GM12878 (cell line): ENCODE results near the gene ZNF827. TPM values are rescaled to one million over a fixed set of nuclear protein-coding genes. Genes with fewer than 3 reads are reported as not detected.

Experiments
- MYB ChIP-seq: fragments of 150-350 bp; IDR thresholded peaks from 2 replicates; pipeline ENCODE4 v1.6.1; 2014; ENCODE audit warnings: mild to moderate bottlenecking, low read depth, low read length, borderline replicate concordance
- NFIC ChIP-seq: IDR thresholded peaks from 2 replicates; pipeline ENCODE4 v1.6.1; 2012; ENCODE audit warnings: low read depth, mild to moderate bottlenecking, inconsistent platforms, low read length, moderate library complexity
- NFYA ChIP-seq: IDR thresholded peaks from 2 replicates; pipeline ENCODE4 v1.6.1; 2011; ENCODE audit warnings: low read depth, mild to moderate bottlenecking, low read length, improper control_type of control experiment, borderline replicate concordance
- NFYB ChIP-seq: IDR thresholded peaks from 2 replicates; pipeline ENCODE4 v1.6.1; 2011; ENCODE audit warnings: low read depth, mild to moderate bottlenecking, low read length, improper control_type of control experiment, moderate library complexity; ENCODE audit not compliant: insufficient read depth
- POLR2A ChIP-seq: IDR thresholded peaks from 2 replicates; pipeline ENCODE4 v1.6.1; 2011; ENCODE audit warnings: low read depth, mild to moderate bottlenecking, low read length
- SMAD5 ChIP-seq: IDR thresholded peaks from 2 replicates; pipeline ENCODE4 v1.6.1; 2016; ENCODE audit warnings: antibody characterized with exemption, low read depth
- TARDBP ChIP-seq: IDR thresholded peaks from 2 replicates; pipeline ENCODE4 v1.6.1; 2016; ENCODE audit warnings: borderline replicate concordance
- polyA plus RNA-seq, 11 experiments: library from polyadenylated mRNA; depleted of rRNA in 4 of 11; unstranded in 6 of 11; stranded (reverse) in 5 of 11; fragments of >200 nt; fragmentation: Nextera tagmentation in 4 of 11; fragmentation: Illumina TruSeq in 1 of 11; extraction: Ambion mirVana in 4 of 11; extraction: Trizol in 1 of 11; gene quantifications; 1 replicate in 1 of 11; 2 replicates in 10 of 11; pipeline versions ENCODE4 v1.2.1 to v1.2.3, GENCODE V29; 2011 to 2016; ENCODE audit warnings: inconsistent platforms in 2 of 11, missing spikeins in 2 of 11, low read depth in 1 of 11
- total RNA-seq, 4 experiments: library from RNA; depleted of rRNA in 3 of 4; stranded (reverse); fragments of >200 nt in 3 of 4; fragmentation: Illumina TruSeq in 1 of 4; extraction: Trizol in 1 of 4; gene quantifications; 2 replicates each; pipeline versions ENCODE4 v1.2.1 to v1.2.3, GENCODE V29; 2013 to 2021
- TF ChIP-seq, protein P1 (sequence below): fragments of 450-650 bp; formaldehyde crosslinking; IDR thresholded peaks from 2 replicates; pipeline ENCODE4 v1.4.0; 2020; ENCODE audit warnings: mild to moderate bottlenecking, moderate library complexity
- TF ChIP-seq, protein P2 (sequence below): fragments of 450-650 bp; IDR thresholded peaks from 2 replicates; pipeline ENCODE4 v1.6.1; 2016; ENCODE audit warnings: mild to moderate bottlenecking, moderate library complexity, borderline replicate concordance
- TF ChIP-seq, protein P3 (sequence below): IDR thresholded peaks from 2 replicates; pipeline ENCODE4 v1.6.1; 2012; ENCODE audit warnings: low read depth, low read length, improper control_type of control experiment
- TF ChIP-seq, protein P4 (sequence below): IDR thresholded peaks from 2 replicates; pipeline ENCODE4 v1.6.1; 2012; ENCODE audit warnings: low read depth, low read length, improper control_type of control experiment
- TF ChIP-seq, protein P5 (sequence below): fragments of 450-650 bp; conservative IDR thresholded peaks from 2 replicates; pipeline ENCODE4 v1.6.1; 2017; ENCODE audit warnings: mild to moderate bottlenecking, moderate library complexity

Gene ZNF827
- total and polyA plus RNA-seq, 10 of the 15 experiments (the other 5 are each of a cell fraction or from before 2014, with no cell fraction given): 3.8 to 31.5 (median 13.6) TPM

DNA sequence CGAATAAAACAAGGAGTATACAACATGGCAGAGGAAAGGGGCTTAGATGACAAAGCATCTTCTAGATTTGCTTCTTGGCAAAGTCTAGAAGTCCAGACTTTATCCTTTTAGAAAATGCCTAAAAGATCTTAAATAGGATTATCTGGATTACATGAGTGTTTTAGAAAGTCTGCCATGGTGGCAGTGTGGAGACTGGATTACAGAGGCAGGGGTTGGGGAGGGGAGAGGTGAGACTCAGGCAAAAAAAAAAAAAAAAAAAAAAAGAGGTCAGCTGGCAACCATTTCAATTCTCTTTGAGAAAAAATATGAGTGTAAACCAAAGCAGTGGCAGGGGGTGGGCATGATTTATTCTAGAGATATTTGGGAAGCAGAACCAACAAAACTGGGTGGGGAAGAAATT, 17.4 kb downstream of the ZNF827 start (continued):
- TF ChIP-seq, protein P1, sequence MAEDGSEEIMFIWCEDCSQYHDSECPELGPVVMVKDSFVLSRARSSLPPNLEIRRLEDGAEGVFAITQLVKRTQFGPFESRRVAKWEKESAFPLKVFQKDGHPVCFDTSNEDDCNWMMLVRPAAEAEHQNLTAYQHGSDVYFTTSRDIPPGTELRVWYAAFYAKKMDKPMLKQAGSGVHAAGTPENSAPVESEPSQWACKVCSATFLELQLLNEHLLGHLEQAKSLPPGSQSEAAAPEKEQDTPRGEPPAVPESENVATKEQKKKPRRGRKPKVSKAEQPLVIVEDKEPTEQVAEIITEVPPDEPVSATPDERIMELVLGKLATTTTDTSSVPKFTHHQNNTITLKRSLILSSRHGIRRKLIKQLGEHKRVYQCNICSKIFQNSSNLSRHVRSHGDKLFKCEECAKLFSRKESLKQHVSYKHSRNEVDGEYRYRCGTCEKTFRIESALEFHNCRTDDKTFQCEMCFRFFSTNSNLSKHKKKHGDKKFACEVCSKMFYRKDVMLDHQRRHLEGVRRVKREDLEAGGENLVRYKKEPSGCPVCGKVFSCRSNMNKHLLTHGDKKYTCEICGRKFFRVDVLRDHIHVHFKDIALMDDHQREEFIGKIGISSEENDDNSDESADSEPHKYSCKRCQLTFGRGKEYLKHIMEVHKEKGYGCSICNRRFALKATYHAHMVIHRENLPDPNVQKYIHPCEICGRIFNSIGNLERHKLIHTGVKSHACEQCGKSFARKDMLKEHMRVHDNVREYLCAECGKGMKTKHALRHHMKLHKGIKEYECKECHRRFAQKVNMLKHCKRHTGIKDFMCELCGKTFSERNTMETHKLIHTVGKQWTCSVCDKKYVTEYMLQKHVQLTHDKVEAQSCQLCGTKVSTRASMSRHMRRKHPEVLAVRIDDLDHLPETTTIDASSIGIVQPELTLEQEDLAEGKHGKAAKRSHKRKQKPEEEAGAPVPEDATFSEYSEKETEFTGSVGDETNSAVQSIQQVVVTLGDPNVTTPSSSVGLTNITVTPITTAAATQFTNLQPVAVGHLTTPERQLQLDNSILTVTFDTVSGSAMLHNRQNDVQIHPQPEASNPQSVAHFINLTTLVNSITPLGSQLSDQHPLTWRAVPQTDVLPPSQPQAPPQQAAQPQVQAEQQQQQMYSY (CRISPR knock-in tag): no peak
- TF ChIP-seq, protein P2, sequence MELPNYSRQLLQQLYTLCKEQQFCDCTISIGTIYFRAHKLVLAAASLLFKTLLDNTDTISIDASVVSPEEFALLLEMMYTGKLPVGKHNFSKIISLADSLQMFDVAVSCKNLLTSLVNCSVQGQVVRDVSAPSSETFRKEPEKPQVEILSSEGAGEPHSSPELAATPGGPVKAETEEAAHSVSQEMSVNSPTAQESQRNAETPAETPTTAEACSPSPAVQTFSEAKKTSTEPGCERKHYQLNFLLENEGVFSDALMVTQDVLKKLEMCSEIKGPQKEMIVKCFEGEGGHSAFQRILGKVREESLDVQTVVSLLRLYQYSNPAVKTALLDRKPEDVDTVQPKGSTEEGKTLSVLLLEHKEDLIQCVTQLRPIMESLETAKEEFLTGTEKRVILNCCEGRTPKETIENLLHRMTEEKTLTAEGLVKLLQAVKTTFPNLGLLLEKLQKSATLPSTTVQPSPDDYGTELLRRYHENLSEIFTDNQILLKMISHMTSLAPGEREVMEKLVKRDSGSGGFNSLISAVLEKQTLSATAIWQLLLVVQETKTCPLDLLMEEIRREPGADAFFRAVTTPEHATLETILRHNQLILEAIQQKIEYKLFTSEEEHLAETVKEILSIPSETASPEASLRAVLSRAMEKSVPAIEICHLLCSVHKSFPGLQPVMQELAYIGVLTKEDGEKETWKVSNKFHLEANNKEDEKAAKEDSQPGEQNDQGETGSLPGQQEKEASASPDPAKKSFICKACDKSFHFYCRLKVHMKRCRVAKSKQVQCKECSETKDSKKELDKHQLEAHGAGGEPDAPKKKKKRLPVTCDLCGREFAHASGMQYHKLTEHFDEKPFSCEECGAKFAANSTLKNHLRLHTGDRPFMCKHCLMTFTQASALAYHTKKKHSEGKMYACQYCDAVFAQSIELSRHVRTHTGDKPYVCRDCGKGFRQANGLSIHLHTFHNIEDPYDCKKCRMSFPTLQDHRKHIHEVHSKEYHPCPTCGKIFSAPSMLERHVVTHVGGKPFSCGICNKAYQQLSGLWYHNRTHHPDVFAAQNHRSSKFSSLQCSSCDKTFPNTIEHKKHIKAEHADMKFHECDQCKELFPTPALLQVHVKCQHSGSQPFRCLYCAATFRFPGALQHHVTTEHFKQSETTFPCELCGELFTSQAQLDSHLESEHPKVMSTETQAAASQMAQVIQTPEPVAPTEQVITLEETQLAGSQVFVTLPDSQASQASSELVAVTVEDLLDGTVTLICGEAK: no peak
- TF ChIP-seq TARDBP (no peak), SMAD5 (no peak), NFYB (no peak), MYB (no peak), NFYA (no peak), NFIC (no peak), POLR2A (no peak)
- TF ChIP-seq, protein P3, sequence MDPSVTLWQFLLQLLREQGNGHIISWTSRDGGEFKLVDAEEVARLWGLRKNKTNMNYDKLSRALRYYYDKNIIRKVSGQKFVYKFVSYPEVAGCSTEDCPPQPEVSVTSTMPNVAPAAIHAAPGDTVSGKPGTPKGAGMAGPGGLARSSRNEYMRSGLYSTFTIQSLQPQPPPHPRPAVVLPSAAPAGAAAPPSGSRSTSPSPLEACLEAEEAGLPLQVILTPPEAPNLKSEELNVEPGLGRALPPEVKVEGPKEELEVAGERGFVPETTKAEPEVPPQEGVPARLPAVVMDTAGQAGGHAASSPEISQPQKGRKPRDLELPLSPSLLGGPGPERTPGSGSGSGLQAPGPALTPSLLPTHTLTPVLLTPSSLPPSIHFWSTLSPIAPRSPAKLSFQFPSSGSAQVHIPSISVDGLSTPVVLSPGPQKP: no peak
- TF ChIP-seq, protein P4, sequence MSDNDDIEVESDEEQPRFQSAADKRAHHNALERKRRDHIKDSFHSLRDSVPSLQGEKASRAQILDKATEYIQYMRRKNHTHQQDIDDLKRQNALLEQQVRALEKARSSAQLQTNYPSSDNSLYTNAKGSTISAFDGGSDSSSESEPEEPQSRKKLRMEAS: no peak
- TF ChIP-seq, protein P5, sequence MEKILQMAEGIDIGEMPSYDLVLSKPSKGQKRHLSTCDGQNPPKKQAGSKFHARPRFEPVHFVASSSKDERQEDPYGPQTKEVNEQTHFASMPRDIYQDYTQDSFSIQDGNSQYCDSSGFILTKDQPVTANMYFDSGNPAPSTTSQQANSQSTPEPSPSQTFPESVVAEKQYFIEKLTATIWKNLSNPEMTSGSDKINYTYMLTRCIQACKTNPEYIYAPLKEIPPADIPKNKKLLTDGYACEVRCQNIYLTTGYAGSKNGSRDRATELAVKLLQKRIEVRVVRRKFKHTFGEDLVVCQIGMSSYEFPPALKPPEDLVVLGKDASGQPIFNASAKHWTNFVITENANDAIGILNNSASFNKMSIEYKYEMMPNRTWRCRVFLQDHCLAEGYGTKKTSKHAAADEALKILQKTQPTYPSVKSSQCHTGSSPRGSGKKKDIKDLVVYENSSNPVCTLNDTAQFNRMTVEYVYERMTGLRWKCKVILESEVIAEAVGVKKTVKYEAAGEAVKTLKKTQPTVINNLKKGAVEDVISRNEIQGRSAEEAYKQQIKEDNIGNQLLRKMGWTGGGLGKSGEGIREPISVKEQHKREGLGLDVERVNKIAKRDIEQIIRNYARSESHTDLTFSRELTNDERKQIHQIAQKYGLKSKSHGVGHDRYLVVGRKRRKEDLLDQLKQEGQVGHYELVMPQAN: no peak
